Stimulated activated CD8-positive, alpha-beta memory T cell treated with anti-CD3 and anti-CD28 coated beads, Interleukin-4, amount 100 ng/mL, for 4 hours (primary cell): ENCODE measurements around the gene DDX27.
A peak's percentile ranks its signal among the peaks of the same experiment; 100 is the strongest.
"Not testable (repeated sequence)": the region's sequence is repeated elsewhere in the genome, so short reads cannot be mapped to it uniquely, and the experiment has no call there.

Source experiments
- DNase-seq, 2 donors: peaks; one replicate each; pipeline ENCODE4 v3.0.0-alpha.2; 2020; ENCODE audit warnings: low read depth in 2 of 2, low spot score in 1 of 2

DDX27 gene

DNA sequence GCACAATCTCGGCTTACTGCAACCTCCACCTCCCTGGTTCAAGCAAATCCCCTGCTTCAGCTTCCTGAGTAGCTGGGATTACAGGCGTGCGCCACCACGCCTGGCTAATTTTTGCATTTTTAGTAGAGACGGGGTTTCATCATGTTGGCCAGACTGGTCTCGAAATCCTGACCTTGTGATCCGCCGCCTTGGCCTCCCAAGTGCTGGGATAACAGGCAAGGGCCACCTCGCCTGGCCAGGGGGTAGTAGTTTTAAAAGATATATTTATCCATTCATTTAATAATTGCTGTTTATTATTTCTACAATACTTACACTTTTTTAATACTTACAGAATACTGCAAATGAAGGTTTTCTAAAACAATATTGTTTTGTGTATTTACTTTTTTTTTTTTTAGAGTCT lies 15.5 kb upstream of the DDX27 start:
- DNase-seq = no peak

DNA sequence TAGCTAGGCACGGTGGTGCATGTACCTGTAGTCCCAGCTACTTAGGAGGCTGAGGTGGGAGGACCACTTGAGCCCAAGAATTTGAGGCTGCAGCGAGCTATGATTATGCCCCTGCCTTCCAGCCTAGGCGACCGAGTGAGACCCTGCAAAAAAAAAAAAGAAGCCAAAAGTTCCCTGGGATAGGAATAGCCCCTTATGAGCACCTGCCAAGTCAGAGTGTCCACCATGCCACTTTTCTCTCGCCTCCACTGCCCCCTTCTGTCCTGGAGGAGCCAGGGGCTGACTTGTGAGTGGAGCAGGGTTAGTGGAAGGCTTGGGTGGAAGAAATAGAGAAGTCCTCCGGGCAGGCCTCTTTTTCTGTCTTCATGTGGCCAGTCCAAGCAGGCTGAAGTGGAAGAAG lies 12.1 kb upstream of the DDX27 start:
- no peak for DNase-seq

GRCh38 chr20:49210101-49210756 lies 9.0 kb upstream of the DDX27 start:
- no peak for DNase-seq

- DNase-seq = no peak
These were observed 8.5 kb upstream of the DDX27 start for GRCh38 chr20:49210757-49211110.

DNA sequence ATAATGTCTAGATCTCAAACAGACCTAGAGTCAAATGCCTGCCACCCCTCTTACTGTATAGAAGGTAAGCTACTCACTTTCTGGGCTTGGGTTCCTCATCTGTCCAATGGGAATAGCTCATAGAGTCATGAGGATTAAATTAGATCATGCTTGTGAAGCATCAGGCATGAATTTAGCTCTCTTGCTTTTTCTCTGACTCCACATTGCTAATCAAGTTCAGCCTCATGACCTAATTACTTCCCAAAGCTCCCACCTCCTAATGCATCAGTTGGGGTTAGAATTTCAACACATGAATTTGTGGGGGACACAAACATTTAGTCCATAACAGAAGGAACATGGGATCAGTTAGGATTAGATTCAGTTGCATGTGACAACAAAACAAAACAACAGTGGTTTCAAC lies 4.6 kb upstream of the DDX27 start:
- no peak for DNase-seq

DNA sequence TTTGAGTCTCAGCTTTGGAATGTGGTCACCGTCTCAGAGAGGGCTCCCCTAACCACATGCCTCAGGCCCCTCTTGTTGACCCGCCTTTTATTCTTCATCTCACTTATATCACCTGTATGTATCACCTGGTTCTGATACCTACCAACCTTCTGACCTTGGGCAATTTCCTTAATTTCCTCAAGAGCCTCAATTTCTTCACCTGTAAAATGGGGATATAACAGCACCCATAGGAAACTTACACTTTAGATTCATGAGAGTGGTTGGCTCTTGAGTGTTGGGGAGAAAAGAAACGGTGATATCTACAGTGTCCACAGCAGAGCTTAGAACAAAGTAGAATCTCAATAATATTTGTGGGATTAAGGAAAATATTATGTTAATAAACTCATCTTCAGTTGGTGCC lies 4.0 kb upstream of the DDX27 start:
- DNase-seq = no peak

GRCh38 chr20:49216991-49217578 lies 2.1 kb upstream of the DDX27 start:
- DNase-seq = peak; percentile 85 to 99

DNA sequence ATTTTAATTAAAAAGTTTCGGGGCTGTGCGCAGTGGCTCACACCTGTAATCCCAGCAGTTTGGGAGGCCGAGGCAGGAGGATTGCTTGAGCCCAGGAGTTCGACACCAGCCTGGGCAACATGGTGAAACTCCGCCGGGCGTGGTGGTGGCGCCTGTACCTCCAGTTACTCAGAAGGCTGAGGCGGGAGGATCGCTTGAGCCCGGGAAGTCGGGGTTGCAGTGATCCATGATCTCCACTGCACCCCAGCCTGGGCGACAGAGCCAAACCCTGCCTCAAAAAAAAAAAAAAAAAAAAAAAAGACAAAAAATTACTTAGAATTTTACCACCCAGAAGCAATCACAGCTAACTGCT lies 501 bp upstream of the DDX27 start:
- not testable (repeated sequence) for DNase-seq

DNA sequence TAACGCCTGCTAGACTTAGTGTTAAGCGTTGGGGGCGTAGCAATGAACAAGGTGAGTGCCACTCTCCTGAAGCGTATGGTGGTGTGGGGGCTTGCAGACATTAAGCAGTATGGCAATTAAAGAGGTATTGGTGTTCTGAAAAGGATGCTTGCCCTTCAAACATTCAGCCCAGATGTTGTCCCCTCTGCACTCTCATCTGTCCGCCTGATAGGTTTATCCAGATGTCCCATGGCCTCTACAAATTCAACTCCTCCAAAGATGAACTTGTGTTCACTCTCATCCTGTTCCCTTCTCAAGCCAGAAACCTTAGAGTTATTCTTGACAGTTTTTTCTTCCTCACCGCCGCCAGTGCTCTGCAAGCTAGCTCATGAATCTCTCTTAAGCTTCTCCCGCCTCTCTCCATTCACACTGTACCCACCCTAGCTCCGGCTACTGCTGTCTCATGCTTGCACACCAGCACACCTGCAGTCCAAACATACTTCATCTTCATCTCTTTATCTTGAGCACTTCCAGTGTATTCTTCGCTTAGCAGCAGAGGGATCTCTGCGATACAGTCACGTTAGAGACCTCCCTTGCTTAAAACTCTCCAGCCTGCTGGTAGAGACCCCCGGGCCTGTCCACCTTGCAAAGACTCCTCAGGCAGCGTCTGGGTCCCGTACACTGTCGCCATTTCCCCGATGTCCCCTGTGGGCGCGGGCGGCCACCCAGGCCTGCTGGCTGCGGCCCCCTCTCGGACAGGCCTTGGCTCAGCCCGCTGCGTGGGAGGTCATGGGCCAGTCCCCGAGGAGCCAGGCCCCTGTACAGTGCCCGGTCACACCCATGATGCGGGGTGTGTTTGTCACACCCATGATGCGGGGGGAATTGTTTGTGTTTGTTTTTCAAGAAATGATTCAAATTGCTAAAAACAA lies 962 bp downstream of the DDX27 start:
- DNase-seq = no peak

DNA sequence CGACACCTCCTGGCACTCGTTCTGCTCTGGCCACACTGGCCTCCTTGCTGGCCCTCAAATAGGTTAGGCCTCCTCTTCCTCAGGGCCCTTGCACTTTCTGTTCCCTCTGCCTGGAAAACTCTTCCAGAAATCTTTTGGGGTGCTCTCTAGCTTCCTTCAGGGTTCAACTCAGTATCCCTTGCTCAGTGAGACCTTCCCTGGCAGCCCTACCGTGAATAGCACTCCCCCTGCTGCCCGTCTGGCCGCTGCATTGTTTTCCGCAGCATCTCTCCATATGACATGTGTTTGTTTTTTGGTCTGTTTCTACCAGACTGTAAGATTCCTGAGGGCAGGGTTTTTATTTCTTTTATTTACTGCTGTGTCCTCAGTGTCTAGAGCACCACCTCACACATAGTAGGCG lies 6.7 kb downstream of the DDX27 start:
- no peak for DNase-seq

- no peak for DNase-seq
These were observed 9.5 kb downstream of the DDX27 start for GRCh38 chr20:49228676-49229075.

- DNase-seq = no peak
These were observed 10.2 kb downstream of the DDX27 start for GRCh38 chr20:49229381-49229780.

GRCh38 chr20:49230021-49230420 lies 10.8 kb downstream of the DDX27 start:
- DNase-seq = no peak

- no peak for DNase-seq
These were observed 11.4 kb downstream of the DDX27 start for GRCh38 chr20:49230561-49231133.

GRCh38 chr20:49231471-49231870 lies 12.3 kb downstream of the DDX27 start:
- no peak for DNase-seq

DNA sequence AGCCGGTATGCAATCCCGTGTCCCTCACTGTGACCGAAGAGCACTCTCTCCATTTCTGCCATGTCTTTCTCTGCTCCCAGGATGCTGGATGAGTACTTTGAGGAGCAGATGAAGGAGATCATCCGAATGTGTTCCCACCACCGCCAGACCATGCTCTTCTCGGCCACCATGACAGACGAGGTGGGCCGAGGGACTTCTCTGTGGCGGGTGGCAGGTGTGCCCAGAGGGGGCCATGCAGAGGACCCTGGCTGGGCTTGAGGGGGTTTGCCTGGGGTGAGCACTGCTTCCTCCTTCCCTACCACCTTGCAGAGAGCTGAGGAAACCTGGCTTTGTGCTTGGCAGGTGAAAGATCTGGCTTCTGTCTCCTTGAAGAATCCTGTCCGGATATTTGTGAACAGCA lies 14.0 kb downstream of the DDX27 start:
- no peak for DNase-seq

DNA sequence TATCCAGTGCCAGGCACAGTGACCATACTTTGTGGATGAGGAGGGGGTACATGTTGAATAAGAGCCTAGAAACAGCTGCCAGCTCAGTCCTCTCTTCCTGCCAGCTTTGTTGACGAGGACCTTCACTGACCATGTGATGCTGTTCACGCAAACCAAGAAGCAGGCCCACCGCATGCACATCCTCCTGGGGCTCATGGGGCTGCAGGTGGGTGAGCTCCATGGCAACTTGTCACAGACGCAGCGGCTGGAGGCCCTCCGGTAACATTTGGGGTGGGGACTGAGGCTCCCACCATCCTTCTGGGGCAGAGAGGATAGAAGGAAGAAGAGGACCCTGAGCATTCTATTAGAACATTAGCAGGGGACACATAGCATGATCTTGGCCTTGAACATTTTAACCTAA lies 15.6 kb downstream of the DDX27 start:
- no peak for DNase-seq

GRCh38 chr20:49236301-49236700 lies 17.1 kb downstream of the DDX27 start:
- DNase-seq = no peak

GRCh38 chr20:49237531-49237930 lies 18.3 kb downstream of the DDX27 start:
- DNase-seq = no peak

GRCh38 chr20:49245921-49246740 lies 26.9 kb downstream of the DDX27 start:
- DNase-seq = no peak

- no peak for DNase-seq
These were observed 28.0 kb downstream of the DDX27 start for GRCh38 chr20:49247169-49247723.
